Progenitor cell of endocrine pancreas (in vitro differentiated cells): ENCODE results near the gene ROR2. TPM values are rescaled to one million over a fixed set of nuclear protein-coding genes. Genes with fewer than 3 reads are reported as not detected.

ENCODE experiments used
- DNase-seq: peaks from one replicate; pipeline ENCODE4 v3.0.0; 2021; ENCODE audit warnings: low spot score; ENCODE audit not compliant: unreplicated experiment
- H3K27ac Mint-ChIP-seq: 2 replicates; pipeline ENCODE4 v1.8.0; 2021; ENCODE audit warnings: mild to moderate bottlenecking, moderate library complexity, mixed read lengths
- H3K27me3 Mint-ChIP-seq: 2 replicates; pipeline ENCODE4 v1.8.0; 2021; ENCODE audit warnings: mixed read lengths
- H3K36me3 Mint-ChIP-seq: 2 replicates; pipeline ENCODE4 v1.8.0; 2022; ENCODE audit warnings: mixed read lengths; ENCODE audit not compliant: insufficient read depth
- H3K4me1 Mint-ChIP-seq: 2 replicates; pipeline ENCODE4 v1.8.0; 2021; ENCODE audit warnings: low read depth, mixed read lengths
- H3K4me3 Mint-ChIP-seq: 2 replicates; pipeline ENCODE4 v1.8.0; 2021; ENCODE audit warnings: low read depth, mild to moderate bottlenecking, moderate library complexity, mixed read lengths
- H3K9me3 Mint-ChIP-seq: 2 replicates; pipeline ENCODE4 v1.8.0; 2021; ENCODE audit warnings: low read depth, mixed read lengths
- total RNA-seq: library from RNA; stranded (reverse); gene quantifications from 2 replicates; pipeline ENCODE4 v1.2.1, GENCODE V29; 2021
- TF ChIP-seq, protein P1 (sequence below): fragments of 200-600 bp; sonication (generic); IDR thresholded peaks from one replicate; pipeline ENCODE4 v1.5.0; 2021; ENCODE audit warnings: antibody characterized with exemption, mild to moderate bottlenecking; ENCODE audit not compliant: unreplicated experiment

Gene ROR2
- total RNA-seq, 1 donor from 2014 or later = 23.6 TPM

DNA sequence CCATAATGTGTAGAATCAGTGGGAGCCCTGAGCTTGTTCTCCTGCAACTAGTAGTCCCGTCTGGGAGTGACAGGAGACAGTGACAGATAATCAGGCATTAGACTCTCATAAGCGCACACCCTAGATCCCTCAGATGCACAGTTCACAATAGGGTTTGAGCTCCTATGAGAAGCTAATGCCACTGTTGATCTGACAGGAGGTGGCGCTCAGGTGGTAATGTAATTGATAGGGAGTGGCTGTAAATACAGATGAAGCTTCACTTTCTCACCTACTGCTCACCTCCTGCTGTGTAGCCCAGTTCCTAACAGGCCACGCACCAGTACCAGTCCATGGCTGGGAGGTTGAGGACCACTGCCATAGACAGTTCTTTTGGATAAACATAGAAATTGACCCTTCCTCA is 188.7 kb downstream of the ROR2 start:
- Mint-ChIP-seq H3K4me3 (no peak overlapping the region), H3K9me3 (peaks cover 11% of the 10 kb centered on the region), H3K27me3 (no peaks in the 10 kb centered on the region), H3K27ac (no peak overlapping the region), H3K36me3 (peaks cover 13% of the 10 kb centered on the region), H3K4me1 (peaks cover 11% of the 10 kb centered on the region)
- DNase-seq = no peak
- TF ChIP-seq, protein P1, sequence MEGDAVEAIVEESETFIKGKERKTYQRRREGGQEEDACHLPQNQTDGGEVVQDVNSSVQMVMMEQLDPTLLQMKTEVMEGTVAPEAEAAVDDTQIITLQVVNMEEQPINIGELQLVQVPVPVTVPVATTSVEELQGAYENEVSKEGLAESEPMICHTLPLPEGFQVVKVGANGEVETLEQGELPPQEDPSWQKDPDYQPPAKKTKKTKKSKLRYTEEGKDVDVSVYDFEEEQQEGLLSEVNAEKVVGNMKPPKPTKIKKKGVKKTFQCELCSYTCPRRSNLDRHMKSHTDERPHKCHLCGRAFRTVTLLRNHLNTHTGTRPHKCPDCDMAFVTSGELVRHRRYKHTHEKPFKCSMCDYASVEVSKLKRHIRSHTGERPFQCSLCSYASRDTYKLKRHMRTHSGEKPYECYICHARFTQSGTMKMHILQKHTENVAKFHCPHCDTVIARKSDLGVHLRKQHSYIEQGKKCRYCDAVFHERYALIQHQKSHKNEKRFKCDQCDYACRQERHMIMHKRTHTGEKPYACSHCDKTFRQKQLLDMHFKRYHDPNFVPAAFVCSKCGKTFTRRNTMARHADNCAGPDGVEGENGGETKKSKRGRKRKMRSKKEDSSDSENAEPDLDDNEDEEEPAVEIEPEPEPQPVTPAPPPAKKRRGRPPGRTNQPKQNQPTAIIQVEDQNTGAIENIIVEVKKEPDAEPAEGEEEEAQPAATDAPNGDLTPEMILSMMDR = no peak

DNA sequence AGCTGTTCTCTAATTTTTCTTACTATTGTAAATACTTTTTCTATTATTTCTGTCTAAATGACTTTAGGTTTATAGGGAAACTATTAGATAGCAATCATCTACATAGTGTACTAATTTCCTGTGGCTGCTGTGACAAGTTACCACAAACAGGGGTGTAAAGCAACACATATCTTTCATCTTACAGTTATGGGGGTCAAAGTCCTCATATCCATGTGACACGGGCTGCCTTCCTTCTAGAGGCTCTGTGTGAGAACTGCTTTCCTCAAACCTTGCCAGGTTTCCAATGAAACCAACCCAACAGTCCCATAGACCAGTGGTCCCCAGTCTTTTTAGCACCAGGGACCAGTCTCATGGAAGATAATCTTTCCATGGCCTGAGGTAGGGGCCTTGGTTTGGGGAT is 189.1 kb downstream of the ROR2 start:
- H3K36me3 Mint-ChIP-seq = peaks cover 17% of the 10 kb centered on the region
- TF ChIP-seq, protein P1 = no peak
- H3K27ac Mint-ChIP-seq = no peak overlapping the region
- peaks cover 11% of the 10 kb centered on the region for H3K9me3 Mint-ChIP-seq
- no peak for DNase-seq
- H3K4me1 Mint-ChIP-seq = peaks cover 11% of the 10 kb centered on the region
- H3K27me3 Mint-ChIP-seq = no peaks in the 10 kb centered on the region
- no peak overlapping the region for H3K4me3 Mint-ChIP-seq

DNA sequence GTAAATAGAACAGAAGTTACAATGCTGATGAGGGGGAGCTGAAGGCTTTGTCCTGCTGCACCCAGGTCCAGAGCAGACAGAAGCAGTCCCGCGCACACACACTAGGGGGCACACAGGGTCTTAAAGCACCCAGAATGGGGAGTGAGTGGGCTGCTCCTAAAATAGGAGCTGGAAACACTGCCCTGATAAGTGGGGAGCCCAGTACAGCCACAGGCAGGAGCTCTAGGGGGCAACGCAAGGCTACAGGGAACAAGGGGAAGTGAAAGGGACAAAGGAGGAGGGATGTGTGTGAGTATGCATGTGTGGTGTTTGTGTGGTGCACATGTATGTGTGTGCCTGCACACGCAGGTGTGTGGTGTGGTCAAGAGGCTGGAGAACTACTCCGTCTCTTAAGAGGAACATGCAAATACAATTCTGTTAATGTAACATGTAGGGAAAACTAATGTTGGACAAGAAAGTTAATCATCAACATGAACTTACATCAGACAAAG is 191.5 kb downstream of the ROR2 start:
- H3K9me3 Mint-ChIP-seq = no peaks in the 10 kb centered on the region
- no peak overlapping the region for H3K4me3 Mint-ChIP-seq
- peaks cover 20% of the 10 kb centered on the region for H3K36me3 Mint-ChIP-seq
- TF ChIP-seq, protein P1 = peak; percentile 72
- no peak overlapping the region for H3K27ac Mint-ChIP-seq
- peaks cover 11% of the 10 kb centered on the region for H3K4me1 Mint-ChIP-seq
- DNase-seq = peak; percentile 54
- no peaks in the 10 kb centered on the region for H3K27me3 Mint-ChIP-seq

DNA sequence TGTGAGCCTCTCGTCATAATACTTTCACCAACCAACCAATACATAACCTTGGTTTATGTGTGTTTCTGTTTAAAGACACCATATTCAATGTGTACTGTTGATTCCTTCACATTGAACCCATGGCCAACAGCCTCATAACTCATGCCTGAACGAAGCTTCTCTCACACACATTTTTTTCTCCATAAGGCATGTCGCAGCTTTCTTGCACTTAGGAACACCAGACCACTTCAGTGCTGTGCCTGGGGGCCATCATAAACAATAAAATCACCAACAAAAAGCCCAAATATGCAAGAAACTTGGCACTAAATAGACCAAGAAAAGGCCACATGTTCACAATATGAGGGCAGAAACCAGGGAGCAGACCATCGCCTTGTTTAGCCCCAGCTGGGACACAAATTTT is 192.2 kb downstream of the ROR2 start:
- Mint-ChIP-seq H3K4me3 (no peak overlapping the region), H3K27ac (no peak overlapping the region), H3K4me1 (peaks cover 11% of the 10 kb centered on the region), H3K36me3 (peaks cover 20% of the 10 kb centered on the region), H3K27me3 (no peaks in the 10 kb centered on the region), H3K9me3 (no peaks in the 10 kb centered on the region)
- no peak for DNase-seq
- TF ChIP-seq, protein P1 = no peak

DNA sequence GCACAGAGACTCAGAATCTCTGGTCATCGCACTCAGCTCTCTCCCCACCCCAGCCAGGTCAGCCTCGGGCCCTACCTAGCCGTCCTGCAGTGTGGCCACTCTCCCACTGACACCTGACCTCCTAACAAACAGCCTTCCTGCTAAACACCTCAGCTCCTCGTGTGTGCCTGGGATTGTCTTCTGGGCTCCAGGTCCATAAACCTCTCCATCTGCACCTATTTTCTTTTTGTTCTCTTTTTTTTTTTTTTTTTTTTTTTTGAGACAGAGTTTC is 193.6 kb downstream of the ROR2 start:
- peak overlapping the region; percentile 17 for H3K27ac Mint-ChIP-seq
- no peak overlapping the region for H3K4me3 Mint-ChIP-seq
- no peaks in the 10 kb centered on the region for H3K9me3 Mint-ChIP-seq
- DNase-seq = no peak
- peaks cover 17% of the 10 kb centered on the region for H3K36me3 Mint-ChIP-seq
- H3K27me3 Mint-ChIP-seq = no peaks in the 10 kb centered on the region
- TF ChIP-seq, protein P1 = no peak
- H3K4me1 Mint-ChIP-seq = peaks cover 11% of the 10 kb centered on the region
